Endothelial cell of umbilical vein (primary cell): ENCODE results near the gene TFDP2. TPM values are rescaled to one million over a fixed set of nuclear protein-coding genes. Genes with fewer than 3 reads are reported as not detected.
"Not testable (repeated sequence)": the region's sequence is repeated elsewhere in the genome, so short reads cannot be mapped to it uniquely, and the experiment has no call there.

Source experiments
- BruUV-seq: library from RNA; stranded (reverse); fragments of 400-500 nt; replicated peaks from 2 replicates; lab custom pipeline; 2021; lab: Mats Ljungman, UMichigan
- CTCF ChIA-PET: fragments of 300-600, 350-600 bp; sonication (Branson Sonifier 250); formaldehyde crosslinking; loops from one replicate; lab custom pipeline; 2021; ENCODE audit warnings: antibody characterized with exemption, inconsistent platforms; lab: Charles Lee
- POLR2A ChIA-PET: fragments of 300-600, 350-600 bp; sonication (Branson Sonifier 250); formaldehyde crosslinking; loops from one replicate; lab custom pipeline; 2021; ENCODE audit warnings: antibody characterized with exemption, inconsistent platforms; lab: Charles Lee
- DNase-seq: peaks from one replicate; pipeline ENCODE4 v3.0.0-alpha.2; 2011; ENCODE audit warnings: low read depth, low spot score
- FAIRE-seq: peaks from 2 replicates; lab custom pipeline; 2011; peaks lifted over from hg19 to GRCh38; lab: Jason Lieb, UNC
- H2AFZ ChIP-seq: 2 replicates; pipeline ENCODE4 v1.6.0; 2012; ENCODE audit warnings: low read depth, low read length, control low read depth, inconsistent platforms
- H3K27ac ChIP-seq: 2 replicates; pipeline ENCODE4 v1.5.1; 2011; ENCODE audit warnings: low read depth, mild to moderate bottlenecking, control low read depth, low read length, moderate library complexity; ENCODE audit not compliant: insufficient read depth
- H3K27me3 ChIP-seq, 2 experiments: 2 replicates each; pipeline versions ENCODE4 v1.6.0 to v1.6.1; 2011; ENCODE audit warnings: low read length in 2 of 2, mixed read lengths in 1 of 2; ENCODE audit not compliant: control insufficient read depth in 2 of 2, insufficient read depth in 2 of 2
- H3K36me3 ChIP-seq, 2 experiments: 2 replicates in 1 of 2; 3 replicates in 1 of 2; pipeline ENCODE4 v1.5.1; 2011; ENCODE audit warnings: low read length in 2 of 2, mild to moderate bottlenecking in 1 of 2, moderate library complexity in 1 of 2; ENCODE audit not compliant: control insufficient read depth in 2 of 2, insufficient read depth in 2 of 2; ENCODE audit errors: extremely low read depth in 1 of 2
- H3K4me1 ChIP-seq: 3 replicates; pipeline ENCODE4 v1.5.1; 2011; ENCODE audit warnings: mild to moderate bottlenecking, low read length; ENCODE audit not compliant: control insufficient read depth, insufficient read depth; ENCODE audit errors: extremely low read depth
- H3K4me2 ChIP-seq: 2 replicates; pipeline ENCODE4 v1.6.1; 2011; ENCODE audit warnings: low read length, control low read depth, mixed read lengths; ENCODE audit not compliant: insufficient read depth
- H3K4me3 ChIP-seq, 3 experiments: fragments of 200-600 bp in 1 of 3; sonication (generic), shearing (Covaris generic) in 1 of 3; replicated peaks in 1 of 3; 2 replicates each; pipeline ENCODE4 v1.5.1; 2011 to 2016; ENCODE audit warnings: control low read depth in 3 of 3, low read length in 3 of 3, mild to moderate bottlenecking in 2 of 3, inconsistent platforms in 1 of 3, low read depth in 1 of 3, moderate library complexity in 1 of 3; ENCODE audit not compliant: insufficient read depth in 1 of 3
- H3K79me2 ChIP-seq: 2 replicates; pipeline ENCODE4 v1.6.0; 2012; ENCODE audit warnings: low read length, inconsistent platforms; ENCODE audit not compliant: control insufficient read depth, insufficient read depth
- H3K9ac ChIP-seq: replicated peaks from 2 replicates; pipeline ENCODE3; 2011; ENCODE audit warnings: low read length, control low read depth; ENCODE audit not compliant: insufficient read depth; ENCODE audit errors: extremely low read depth
- H3K9me1 ChIP-seq: replicated peaks from 3 replicates; pipeline ENCODE4 v1.6.0; 2011; ENCODE audit warnings: mild to moderate bottlenecking, low read length; ENCODE audit not compliant: control insufficient read depth, insufficient read depth; ENCODE audit errors: extremely low read depth
- H3K9me3 ChIP-seq: replicated peaks from 2 replicates; pipeline ENCODE4 v1.5.1; 2012; ENCODE audit warnings: low read length, inconsistent platforms; ENCODE audit not compliant: control insufficient read depth, insufficient read depth
- H4K20me1 ChIP-seq: replicated peaks from 2 replicates; pipeline ENCODE3; 2011; ENCODE audit warnings: mild to moderate bottlenecking, low read length; ENCODE audit not compliant: control insufficient read depth, insufficient read depth; ENCODE audit errors: extremely low read depth
- EZH2 ChIP-seq: IDR thresholded peaks from 2 replicates; pipeline ENCODE4 v1.6.1; 2012; ENCODE audit warnings: borderline replicate concordance, low read depth, mild to moderate bottlenecking, moderate library complexity, low read length, inconsistent platforms; ENCODE audit not compliant: severe bottlenecking
- JUN ChIP-seq: IDR thresholded peaks from 2 replicates; pipeline ENCODE4 v1.6.1; 2011; ENCODE audit warnings: borderline replicate concordance, low read depth; ENCODE audit not compliant: insufficient read length, insufficient read depth
- MAX ChIP-seq: IDR thresholded peaks from 2 replicates; pipeline ENCODE4 v1.6.1; 2011; ENCODE audit not compliant: insufficient read depth, insufficient read length
- POLR2A ChIP-seq: IDR thresholded peaks from 2 replicates; pipeline ENCODE4 v1.6.1; 2012; ENCODE audit warnings: low read depth, mild to moderate bottlenecking, control low read depth, low read length
- POLR2AphosphoS5 ChIP-seq: IDR thresholded peaks from 2 replicates; pipeline ENCODE4 v1.6.1; 2012; ENCODE audit warnings: low read depth, mild to moderate bottlenecking, control low read depth, low read length, moderate library complexity; ENCODE audit not compliant: insufficient read depth
- dilution Hi-C: fragments of 300-500 bp; cut with MboI; formaldehyde crosslinking; loops from one replicate; pipeline ENCODE4 v1.15.0; 2019; ENCODE audit warnings: low sequenced_read_pairs; ENCODE audit not compliant: extremely low pct_ligation_motif_present
- intact Hi-C: fragments of 100-400 bp; cut with micrococcal nuclease; formaldehyde crosslinking; loops from one replicate; pipeline ENCODE4 v1.10.0; 2022
- polyA plus RNA-seq, 4 experiments: library from polyadenylated mRNA; depleted of rRNA in 3 of 4; stranded (reverse) in 3 of 4; unstranded in 1 of 4; fragments of >200 nt; gene quantifications; 2 replicates each; pipeline versions ENCODE4 v1.2.1 to v1.2.3, GENCODE V29; 2011 to 2012; ENCODE audit warnings: missing spikeins in 1 of 4
- total RNA-seq: library from RNA; stranded (reverse); gene quantifications from 2 replicates; pipeline ENCODE4 v1.2.3, GENCODE V29; 2021
- TF ChIP-seq, protein P1 (sequence below), 2 donors: IDR thresholded peaks; 1 replicate in 1 of 2; 2 replicates in 1 of 2; pipeline ENCODE4 v1.5.1; 2011; ENCODE audit warnings: low read length in 2 of 2, mild to moderate bottlenecking in 2 of 2, moderate library complexity in 2 of 2, control low read depth in 1 of 2, inconsistent platforms in 1 of 2, low read depth in 1 of 2; ENCODE audit not compliant: insufficient read depth in 1 of 2; ENCODE audit errors: extremely low read depth in 1 of 2

Gene TFDP2
- total and polyA plus RNA-seq, 2 donors (not counting 3 experiments of a cell fraction or from before 2014, with no cell fraction given) = 8.5 to 21.5 TPM

GRCh38 chr3:142095841-142096240 is 53.5 kb downstream of the TFDP2 start:
- no peaks in the 10 kb centered on the region for H3K9me3 ChIP-seq
- no peaks in the 10 kb centered on the region for H3K9me1 ChIP-seq
- H3K9ac ChIP-seq = no peak overlapping the region
- peaks cover 2% of the 10 kb centered on the region for H3K4me1 ChIP-seq
- intact Hi-C loops = no loop called here
- no peak overlapping the region for H3K27ac ChIP-seq
- ChIA-PET CTCF (interaction anchor here (1.7 kb wide), 1 partner anchor 30 kb away, joined by 5 read pairs; no protein-coding TSS in a partner anchor), POLR2A (no interaction called here)
- no peaks in the 10 kb centered on the region for H4K20me1 ChIP-seq
- no peak for DNase-seq
- BruUV-seq = no TSS peak
- H3K36me3 ChIP-seq = no peaks in the 10 kb centered on the region
- dilution Hi-C loops = no loop called here
- H3K4me2 ChIP-seq = no peak overlapping the region
- H3K79me2 ChIP-seq = no peaks in the 10 kb centered on the region
- TF ChIP-seq EZH2 (no peak), POLR2A (no peak), MAX (no peak), POLR2AphosphoS5 (no peak), JUN (no peak)
- TF ChIP-seq, protein P1, sequence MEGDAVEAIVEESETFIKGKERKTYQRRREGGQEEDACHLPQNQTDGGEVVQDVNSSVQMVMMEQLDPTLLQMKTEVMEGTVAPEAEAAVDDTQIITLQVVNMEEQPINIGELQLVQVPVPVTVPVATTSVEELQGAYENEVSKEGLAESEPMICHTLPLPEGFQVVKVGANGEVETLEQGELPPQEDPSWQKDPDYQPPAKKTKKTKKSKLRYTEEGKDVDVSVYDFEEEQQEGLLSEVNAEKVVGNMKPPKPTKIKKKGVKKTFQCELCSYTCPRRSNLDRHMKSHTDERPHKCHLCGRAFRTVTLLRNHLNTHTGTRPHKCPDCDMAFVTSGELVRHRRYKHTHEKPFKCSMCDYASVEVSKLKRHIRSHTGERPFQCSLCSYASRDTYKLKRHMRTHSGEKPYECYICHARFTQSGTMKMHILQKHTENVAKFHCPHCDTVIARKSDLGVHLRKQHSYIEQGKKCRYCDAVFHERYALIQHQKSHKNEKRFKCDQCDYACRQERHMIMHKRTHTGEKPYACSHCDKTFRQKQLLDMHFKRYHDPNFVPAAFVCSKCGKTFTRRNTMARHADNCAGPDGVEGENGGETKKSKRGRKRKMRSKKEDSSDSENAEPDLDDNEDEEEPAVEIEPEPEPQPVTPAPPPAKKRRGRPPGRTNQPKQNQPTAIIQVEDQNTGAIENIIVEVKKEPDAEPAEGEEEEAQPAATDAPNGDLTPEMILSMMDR (IDR thresholded peaks at IDR 0.05; ENCODE audit: extremely low read depth in 1 of 2, insufficient read depth in 1 of 2, low read depth in 1 of 2, low read length in 2 of 2) = no peak
- no peak overlapping the region for H3K4me3 ChIP-seq
- FAIRE-seq = no peak
- no peak overlapping the region for H2AFZ ChIP-seq
- no peaks in the 10 kb centered on the region for H3K27me3 ChIP-seq

- ChIA-PET CTCF (interaction anchor here (0.6 to 1.0 kb wide), 2 partner anchors 31 to 237 kb away, joined by 3 read pairs; no protein-coding TSS in a partner anchor), POLR2A (interaction anchor here (0.6 kb wide), 1 partner anchor 440 kb away, joined by 8 read pairs; no protein-coding TSS in a partner anchor)
- dilution Hi-C loops, H3K27ac ChIP-seq, FAIRE-seq, intact Hi-C loops, H2AFZ ChIP-seq, H3K4me2 ChIP-seq, H3K9ac ChIP-seq, H3K9me3 ChIP-seq, H4K20me1 ChIP-seq, BruUV-seq, H3K36me3 ChIP-seq, H3K4me3 ChIP-seq, H3K9me1 ChIP-seq, DNase-seq, H3K27me3 ChIP-seq, H3K79me2 ChIP-seq, H3K4me1 ChIP-seq: not testable (repeated sequence)
These were observed 60.4 kb downstream of the TFDP2 start for GRCh38 chr3:142088925-142089324.
